Activated CD8-positive, alpha-beta memory T cell treated with anti-CD3 and anti-CD28 coated beads, Interleukin-2, amount 10 ng/mL, durations not matched to agents 7 days and 5 days (primary cell): ENCODE measurements around the gene C5orf52. TPM values are rescaled to one million over a fixed set of nuclear protein-coding genes. Genes with fewer than 3 reads are reported as not detected.
A peak's percentile ranks its signal among the peaks of the same experiment; 100 is the strongest.

Experiments used
- ATAC-seq: fragments of 150-1000 bp; cut with Tn5 transposase; one replicate; pipeline ENCODE4 v1.10.0; 2021; ENCODE audit warnings: moderate library complexity
- CTCF ChIA-PET: fragments of 350-600 bp; sonication (Branson Sonifier 250); formaldehyde crosslinking; loops from one replicate; lab custom pipeline; 2021; ENCODE audit warnings: antibody characterized with exemption; lab: Charles Lee
- DNase-seq: peaks from one replicate; pipeline ENCODE4 v3.0.0-alpha.2; 2020
- H3K27ac Mint-ChIP-seq: one replicate; pipeline ENCODE4 v1.8.0; 2021; ENCODE audit warnings: mild to moderate bottlenecking, mixed read lengths
- H3K27me3 Mint-ChIP-seq: one replicate; pipeline ENCODE4 v1.8.0; 2021; ENCODE audit warnings: mixed read lengths
- H3K36me3 Mint-ChIP-seq: one replicate; pipeline ENCODE4 v1.8.0; 2021; ENCODE audit warnings: mild to moderate bottlenecking, mixed read lengths
- H3K4me1 Mint-ChIP-seq: one replicate; pipeline ENCODE4 v1.8.0; 2021; ENCODE audit warnings: mixed read lengths
- H3K4me3 Mint-ChIP-seq: one replicate; pipeline ENCODE4 v1.8.0; 2021; ENCODE audit warnings: mild to moderate bottlenecking, moderate library complexity, mixed read lengths
- H3K9me3 Mint-ChIP-seq: one replicate; pipeline ENCODE4 v1.8.0; 2022; ENCODE audit warnings: low read depth, mixed read lengths
- total RNA-seq, 2 experiments: library from RNA; stranded (reverse); gene quantifications; one replicate each; pipeline ENCODE4 v1.2.3, GENCODE V29; 2021

The C5orf52 gene
- not detected for total RNA-seq

GRCh38 chr5:157670662-157671591 is at the start of gene C5orf52:
TSS of gene C5orf52 (plus strand) at chr5:157671533. CDS start at chr5:157671615, 82 bp downstream.
- DNase-seq (peak; percentile 44), ATAC-seq (peak; percentile 64)
- Mint-ChIP-seq H3K36me3 (peaks cover 1% of the 10 kb centered on the region), H3K27me3 (peaks cover 32% of the 10 kb centered on the region), H3K9me3 (no peaks in the 10 kb centered on the region), H3K27ac (peak within 1 kb of the TSS; percentile 61), H3K4me1 (peaks cover 22% of the 10 kb centered on the region), H3K4me3 (peak within 1 kb of the TSS; percentile 88)
- CTCF ChIA-PET = interaction anchor here (0.8 to 4.6 kb wide), 3 partner anchors 9 to 72 kb away, joined by 3 to 56 read pairs (median 3); partner anchors contain the start of gene LSM11

GRCh38 chr5:157624144-157624543 is 47.2 kb upstream of the C5orf52 start:
- no peaks in the 10 kb centered on the region for H3K4me1 Mint-ChIP-seq
- CTCF ChIA-PET = no interaction called here
- peaks cover 13% of the 10 kb centered on the region for H3K36me3 Mint-ChIP-seq
- peaks cover 6% of the 10 kb centered on the region for H3K9me3 Mint-ChIP-seq
- ATAC-seq (no peak), DNase-seq (no peak)
- H3K27ac Mint-ChIP-seq = no peak overlapping the region
- peaks cover 14% of the 10 kb centered on the region for H3K27me3 Mint-ChIP-seq
- no peak overlapping the region for H3K4me3 Mint-ChIP-seq

GRCh38 chr5:157626831-157627230 is 44.5 kb upstream of the C5orf52 start:
- Mint-ChIP-seq H3K27me3 (peaks cover 11% of the 10 kb centered on the region), H3K4me3 (no peak overlapping the region), H3K4me1 (no peaks in the 10 kb centered on the region), H3K36me3 (peaks cover 8% of the 10 kb centered on the region), H3K27ac (no peak overlapping the region), H3K9me3 (peaks cover 3% of the 10 kb centered on the region)
- ATAC-seq = no peak
- DNase-seq = no peak
- CTCF ChIA-PET = interaction anchor here (0.7 kb wide), 1 partner anchor 581 kb away, joined by 3 read pairs; no protein-coding TSS in a partner anchor

GRCh38 chr5:157630341-157630740 is 41.0 kb upstream of the C5orf52 start:
- H3K9me3 Mint-ChIP-seq = no peaks in the 10 kb centered on the region
- CTCF ChIA-PET = interaction anchor here (0.6 to 1.3 kb wide), 2 partner anchors 15 to 49 kb away, joined by 3 to 5 read pairs; no protein-coding TSS in a partner anchor
- no peak for DNase-seq
- no peak for ATAC-seq
- H3K4me1 Mint-ChIP-seq = no peaks in the 10 kb centered on the region
- peaks cover under 1% of the 10 kb centered on the region for H3K27me3 Mint-ChIP-seq
- H3K27ac Mint-ChIP-seq = no peak overlapping the region
- peaks cover 1% of the 10 kb centered on the region for H3K36me3 Mint-ChIP-seq
- H3K4me3 Mint-ChIP-seq = no peak overlapping the region

- no peak overlapping the region for H3K27ac Mint-ChIP-seq
- H3K4me1 Mint-ChIP-seq = no peaks in the 10 kb centered on the region
- no peaks in the 10 kb centered on the region for H3K36me3 Mint-ChIP-seq
- no peak overlapping the region for H3K4me3 Mint-ChIP-seq
- no peak for ATAC-seq
- H3K27me3 Mint-ChIP-seq = no peaks in the 10 kb centered on the region
- CTCF ChIA-PET = interaction anchor here (0.5 kb wide), 1 partner anchor 73 kb away, joined by 3 read pairs; no protein-coding TSS in a partner anchor
- H3K9me3 Mint-ChIP-seq = no peaks in the 10 kb centered on the region
- no peak for DNase-seq
Observed at GRCh38 chr5:157640406-157641066, 30.8 kb upstream of the C5orf52 start.

GRCh38 chr5:157648275-157648990 is 22.9 kb upstream of the C5orf52 start:
- H3K27ac Mint-ChIP-seq = no peak overlapping the region
- H3K36me3 Mint-ChIP-seq = peaks cover 13% of the 10 kb centered on the region
- DNase-seq (no peak), ATAC-seq (no peak)
- CTCF ChIA-PET = no interaction called here
- no peak overlapping the region for H3K4me3 Mint-ChIP-seq
- H3K27me3 Mint-ChIP-seq = peaks cover 5% of the 10 kb centered on the region
- peaks cover 14% of the 10 kb centered on the region for H3K4me1 Mint-ChIP-seq
- H3K9me3 Mint-ChIP-seq = peaks cover 4% of the 10 kb centered on the region

GRCh38 chr5:157649101-157649500 is 22.2 kb upstream of the C5orf52 start:
- H3K27ac Mint-ChIP-seq = no peak overlapping the region
- H3K27me3 Mint-ChIP-seq = peaks cover 5% of the 10 kb centered on the region
- peaks cover 16% of the 10 kb centered on the region for H3K36me3 Mint-ChIP-seq
- H3K4me3 Mint-ChIP-seq = no peak overlapping the region
- H3K4me1 Mint-ChIP-seq = peaks cover 14% of the 10 kb centered on the region
- ATAC-seq (no peak), DNase-seq (no peak)
- H3K9me3 Mint-ChIP-seq = peaks cover 7% of the 10 kb centered on the region
- CTCF ChIA-PET = no interaction called here

GRCh38 chr5:157650991-157651611 is 20.2 kb upstream of the C5orf52 start:
- H3K9me3 Mint-ChIP-seq = peaks cover 13% of the 10 kb centered on the region
- peaks cover 14% of the 10 kb centered on the region for H3K4me1 Mint-ChIP-seq
- H3K36me3 Mint-ChIP-seq = peaks cover 19% of the 10 kb centered on the region
- CTCF ChIA-PET = interaction anchor here (0.7 to 2.6 kb wide), 12 partner anchors 9 to 167 kb away, joined by 3 to 8 read pairs (median 4); no protein-coding TSS in a partner anchor
- H3K27me3 Mint-ChIP-seq = peaks cover 5% of the 10 kb centered on the region
- no peak for ATAC-seq
- H3K4me3 Mint-ChIP-seq = no peak overlapping the region
- DNase-seq = no peak
- no peak overlapping the region for H3K27ac Mint-ChIP-seq

- peaks cover 14% of the 10 kb centered on the region for H3K4me1 Mint-ChIP-seq
- peak; percentile 98 for ATAC-seq
- H3K36me3 Mint-ChIP-seq = peaks cover 23% of the 10 kb centered on the region
- H3K4me3 Mint-ChIP-seq = peak overlapping the region; percentile 66
- H3K9me3 Mint-ChIP-seq = peaks cover 17% of the 10 kb centered on the region
- H3K27me3 Mint-ChIP-seq = peaks cover 5% of the 10 kb centered on the region
- CTCF ChIA-PET = interaction anchor here (0.7 to 2.6 kb wide), 12 partner anchors 8 to 168 kb away, joined by 3 to 8 read pairs (median 4); no protein-coding TSS in a partner anchor
- peak; percentile 88 for DNase-seq
- H3K27ac Mint-ChIP-seq = peak overlapping the region; percentile 77
Observed at GRCh38 chr5:157651623-157652376, 19.5 kb upstream of the C5orf52 start.

- Mint-ChIP-seq H3K4me3 (peak within 1 kb of the TSS; percentile 66), H3K4me1 (peaks cover 14% of the 10 kb centered on the region), H3K9me3 (peaks cover 17% of the 10 kb centered on the region), H3K27me3 (peaks cover 3% of the 10 kb centered on the region), H3K27ac (peak within 1 kb of the TSS; percentile 77), H3K36me3 (peaks cover 23% of the 10 kb centered on the region)
- no peak for DNase-seq
- ATAC-seq = no peak
- CTCF ChIA-PET = interaction anchor here (1.0 to 2.6 kb wide), 5 partner anchors 8 to 168 kb away, joined by 3 to 8 read pairs (median 4); no protein-coding TSS in a partner anchor
Observed at GRCh38 chr5:157652377-157652692, 19.0 kb upstream of the C5orf52 start, which contains the start of gene SOX30. TSS of gene SOX30 (minus strand) at chr5:157652438. CDS start at chr5:157652078, 360 bp downstream.

- Mint-ChIP-seq H3K27me3 (no peaks in the 10 kb centered on the region), H3K4me3 (no peak overlapping the region), H3K9me3 (peaks cover 29% of the 10 kb centered on the region), H3K27ac (no peak overlapping the region), H3K4me1 (peaks cover 5% of the 10 kb centered on the region), H3K36me3 (peaks cover 41% of the 10 kb centered on the region)
- CTCF ChIA-PET = no interaction called here
- ATAC-seq = no peak
- DNase-seq = no peak
Observed at GRCh38 chr5:157657516-157657915, 13.8 kb upstream of the C5orf52 start.

GRCh38 chr5:157658893-157659292 is 12.4 kb upstream of the C5orf52 start:
- no peak overlapping the region for H3K27ac Mint-ChIP-seq
- DNase-seq (no peak), ATAC-seq (no peak)
- peaks cover 29% of the 10 kb centered on the region for H3K36me3 Mint-ChIP-seq
- CTCF ChIA-PET = no interaction called here
- no peaks in the 10 kb centered on the region for H3K27me3 Mint-ChIP-seq
- no peak overlapping the region for H3K4me3 Mint-ChIP-seq
- H3K9me3 Mint-ChIP-seq = peaks cover 22% of the 10 kb centered on the region
- no peaks in the 10 kb centered on the region for H3K4me1 Mint-ChIP-seq
